HepG2 (cell line): ENCODE data around the gene CD8A. TPM values are rescaled to one million over a fixed set of nuclear protein-coding genes. Genes with fewer than 3 reads are reported as not detected.

ENCODE experiments used
- ATF6 ChIP-seq: sonication (generic); formaldehyde crosslinking; conservative IDR thresholded peaks from 2 replicates; pipeline ENCODE4 v1.4.0; 2020; ENCODE audit warnings: missing genetic modification reagents
- BATF2 ChIP-seq: sonication (generic); formaldehyde crosslinking; IDR thresholded peaks from 2 replicates; pipeline ENCODE4 v1.8.0; 2022; ENCODE audit warnings: mild to moderate bottlenecking, missing genetic modification reagents, moderate library complexity
- ESRRA ChIP-seq: sonication (generic); formaldehyde crosslinking; IDR thresholded peaks from 2 replicates; pipeline ENCODE4 v1.5.1; 2020; ENCODE audit warnings: mild to moderate bottlenecking, low read depth, missing genetic modification reagents
- GRHL1 ChIP-seq: sonication (generic); formaldehyde crosslinking; conservative IDR thresholded peaks from 2 replicates; pipeline ENCODE4 v1.8.0; 2022; ENCODE audit warnings: missing genetic modification reagents
- HNF1B ChIP-seq: sonication (generic); formaldehyde crosslinking; IDR thresholded peaks from 2 replicates; pipeline ENCODE4 v1.5.1; 2020; ENCODE audit warnings: mild to moderate bottlenecking, moderate library complexity, missing genetic modification reagents
- HNF4A ChIP-seq: sonication (generic); formaldehyde crosslinking; IDR thresholded peaks from 2 replicates; pipeline ENCODE4 v1.4.0; 2020; ENCODE audit warnings: missing genetic modification reagents
- KLF9 ChIP-seq: IDR thresholded peaks from 2 replicates; pipeline ENCODE4 v1.6.1; 2016; ENCODE audit warnings: low read depth
- MTF2 ChIP-seq: sonication (generic); formaldehyde crosslinking; IDR thresholded peaks from 2 replicates; pipeline ENCODE4 v1.5.0; 2020; ENCODE audit warnings: missing genetic modification reagents, borderline replicate concordance
- MXI1 ChIP-seq: IDR thresholded peaks from 3 replicates; pipeline ENCODE4 v1.6.1; 2012; ENCODE audit warnings: low read depth, low read length, inconsistent platforms, borderline replicate concordance
- PRMT3 ChIP-seq: sonication (generic); formaldehyde crosslinking; IDR thresholded peaks from 2 replicates; pipeline ENCODE4 v1.8.1; 2022; ENCODE audit warnings: low read depth, mild to moderate bottlenecking, moderate library complexity, missing genetic modification reagents, borderline replicate concordance
- SMAD3 ChIP-seq: sonication (generic); formaldehyde crosslinking; IDR thresholded peaks from 2 replicates; pipeline ENCODE4 v1.4.0; 2020; ENCODE audit warnings: missing genetic modification reagents
- SNAPC2 ChIP-seq: sonication (generic); formaldehyde crosslinking; IDR thresholded peaks from 2 replicates; pipeline ENCODE4 v1.8.1; 2022; ENCODE audit warnings: mild to moderate bottlenecking, missing genetic modification reagents
- TSC22D2 ChIP-seq: sonication (generic); formaldehyde crosslinking; IDR thresholded peaks from 2 replicates; pipeline ENCODE4 v1.5.1; 2020; ENCODE audit warnings: missing genetic modification reagents, mild to moderate bottlenecking, borderline replicate concordance
- ZNF224 ChIP-seq: sonication (generic); formaldehyde crosslinking; IDR thresholded peaks from 2 replicates; pipeline ENCODE4 v1.5.0; 2020; ENCODE audit warnings: mild to moderate bottlenecking, missing genetic modification reagents
- ZNF230 ChIP-seq: sonication (generic); formaldehyde crosslinking; IDR thresholded peaks from 2 replicates; pipeline ENCODE4 v1.4.0; 2020; ENCODE audit warnings: mild to moderate bottlenecking, missing genetic modification reagents
- ZNF333 ChIP-seq: sonication (generic); formaldehyde crosslinking; IDR thresholded peaks from 2 replicates; pipeline ENCODE4 v1.4.0; 2020; ENCODE audit warnings: mild to moderate bottlenecking, missing genetic modification reagents, borderline replicate concordance
- ZNF737 ChIP-seq: sonication (generic); formaldehyde crosslinking; IDR thresholded peaks from 2 replicates; pipeline ENCODE4 v1.5.0; 2020; ENCODE audit warnings: missing genetic modification reagents, mild to moderate bottlenecking, borderline replicate concordance
- ZSCAN25 ChIP-seq: sonication (generic); formaldehyde crosslinking; IDR thresholded peaks from 2 replicates; pipeline ENCODE4 v1.8.0; 2022; ENCODE audit warnings: mild to moderate bottlenecking, missing genetic modification reagents
- polyA plus RNA-seq, 8 experiments: library from polyadenylated mRNA; depleted of rRNA in 3 of 8; stranded (reverse) in 7 of 8; unstranded in 1 of 8; fragments of >200 nt; fragmentation: Illumina TruSeq in 4 of 8; extraction: Trizol in 4 of 8; gene quantifications; 2 replicates each; pipeline versions ENCODE4 v1.2.1 to v1.2.3, GENCODE V29; 2011 to 2016; ENCODE audit warnings: low read depth in 4 of 8, missing spikeins in 1 of 8, mixed read lengths in 1 of 8; ENCODE audit not compliant: insufficient read depth in 1 of 8
- total RNA-seq, 5 experiments: library from RNA; depleted of rRNA; stranded (reverse); fragments of >200 nt; fragmentation: Illumina TruSeq; extraction: Trizol; gene quantifications; 2 replicates each; pipeline ENCODE4 v1.2.3, GENCODE V29; 2016; ENCODE audit warnings: low read depth in 1 of 5
- TF ChIP-seq, protein P1 (sequence below): sonication (generic); formaldehyde crosslinking; IDR thresholded peaks from 2 replicates; pipeline ENCODE4 v1.8.1; 2023; ENCODE audit warnings: mild to moderate bottlenecking, missing genetic modification reagents

CD8A gene
- total and polyA plus RNA-seq, 2 of the 13 experiments (the other 11 are each of a cell fraction or from before 2014, with no cell fraction given) = 0.09 TPM; not detected in 1

DNA sequence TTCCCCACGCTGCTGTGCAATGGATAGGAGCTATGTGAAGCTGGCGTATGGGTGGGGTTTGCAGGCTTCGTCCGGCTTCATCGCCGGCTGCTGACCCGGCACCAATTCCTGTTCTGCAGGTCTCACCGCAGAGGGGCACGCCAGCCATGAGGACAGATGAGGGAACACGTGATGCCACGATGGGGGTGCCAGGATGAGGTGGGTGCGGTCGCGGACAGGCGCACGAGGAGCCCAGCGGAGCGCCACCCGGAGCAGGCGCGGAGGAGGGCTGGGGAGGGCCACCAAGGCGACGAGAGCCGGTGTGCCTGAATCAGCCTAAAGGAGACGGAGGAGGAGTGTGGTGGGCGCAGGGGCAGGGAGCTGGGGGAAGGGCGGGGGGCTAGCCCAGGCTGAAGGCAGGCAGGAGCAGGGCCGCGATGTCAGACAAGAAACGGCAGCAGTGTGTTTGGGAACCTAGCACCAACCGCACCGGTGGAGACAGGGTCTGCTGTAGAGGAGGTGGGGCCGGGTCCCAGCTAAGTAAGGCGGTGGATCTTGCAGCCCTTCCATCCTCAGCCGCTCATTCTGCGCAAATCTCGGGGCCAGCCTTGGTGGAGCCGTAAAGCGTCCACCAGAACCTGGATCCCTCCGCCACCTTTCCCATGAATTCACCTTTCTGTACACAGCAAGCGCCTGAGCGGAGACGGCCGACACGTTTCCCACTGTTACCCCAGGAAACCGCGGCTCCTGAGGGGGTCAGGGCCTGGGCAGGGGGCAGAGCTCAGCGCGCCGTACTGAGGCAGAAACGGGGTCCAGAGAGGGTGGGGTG lies 17.0 kb upstream of the CD8A start (continued):
- TF ChIP-seq HNF1B (CRISPR knock-in tag) (no peak), ATF6 (CRISPR knock-in tag) (no peak), ZNF333 (CRISPR knock-in tag) (peak; percentile 54; the same call in 1 of the 2 replicates), ZNF737 (CRISPR knock-in tag) (no peak), HNF4A (CRISPR knock-in tag) (no peak), KLF9 (CRISPR knock-in tag) (no peak), ESRRA (CRISPR knock-in tag) (peak; percentile 32; the same call in 1 of the 2 replicates), PRMT3 (no peak), ZNF230 (CRISPR knock-in tag) (no peak), SNAPC2 (CRISPR knock-in tag) (no peak), GRHL1 (CRISPR knock-in tag) (no peak), BATF2 (CRISPR knock-in tag) (peak; percentile 2; the same call in 1 of the 2 replicates), SMAD3 (CRISPR knock-in tag) (no peak), MTF2 (CRISPR knock-in tag) (peak; percentile 86; the same call in 1 of the 2 replicates), MXI1 (peak; percentile 39; the same call in 1 of the 3 replicates), TSC22D2 (CRISPR knock-in tag) (no peak), ZNF224 (CRISPR knock-in tag) (0 out of 2 replicates have a peak, but pooled peaks have one; percentile 31), ZSCAN25 (CRISPR knock-in tag) (no peak; the same call in 1 of the 2 replicates)
- TF ChIP-seq, protein P1, sequence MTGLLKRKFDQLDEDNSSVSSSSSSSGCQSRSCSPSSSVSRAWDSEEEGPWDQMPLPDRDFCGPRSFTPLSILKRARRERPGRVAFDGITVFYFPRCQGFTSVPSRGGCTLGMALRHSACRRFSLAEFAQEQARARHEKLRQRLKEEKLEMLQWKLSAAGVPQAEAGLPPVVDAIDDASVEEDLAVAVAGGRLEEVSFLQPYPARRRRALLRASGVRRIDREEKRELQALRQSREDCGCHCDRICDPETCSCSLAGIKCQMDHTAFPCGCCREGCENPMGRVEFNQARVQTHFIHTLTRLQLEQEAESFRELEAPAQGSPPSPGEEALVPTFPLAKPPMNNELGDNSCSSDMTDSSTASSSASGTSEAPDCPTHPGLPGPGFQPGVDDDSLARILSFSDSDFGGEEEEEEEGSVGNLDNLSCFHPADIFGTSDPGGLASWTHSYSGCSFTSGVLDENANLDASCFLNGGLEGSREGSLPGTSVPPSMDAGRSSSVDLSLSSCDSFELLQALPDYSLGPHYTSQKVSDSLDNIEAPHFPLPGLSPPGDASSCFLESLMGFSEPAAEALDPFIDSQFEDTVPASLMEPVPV (CRISPR knock-in tag) = peak; percentile 71; the same call in 1 of the 2 replicates
